GM21381 (cell line): ENCODE results near the gene CRADD.
A peak's percentile ranks its signal among the peaks of the same experiment; 100 is the strongest.

Experiments used
- ATAC-seq: cut with Tn5 transposase; IDR thresholded peaks from one replicate; pipeline ENCODE4 v1.9.1; 2021; ENCODE audit warnings: mild to moderate bottlenecking, moderate library complexity; ENCODE audit not compliant: unreplicated experiment

CRADD gene

GRCh38 chr12:93670104-93670503 is 7.1 kb upstream of the CRADD start:
- ATAC-seq = no peak

- ATAC-seq = no peak
Observed at GRCh38 chr12:93671044-93671443, 6.1 kb upstream of the CRADD start.

GRCh38 chr12:93673084-93673483 is 4.1 kb upstream of the CRADD start:
- no peak for ATAC-seq

GRCh38 chr12:93674386-93674785 is 2.8 kb upstream of the CRADD start:
- no peak for ATAC-seq

GRCh38 chr12:93676408-93677194 is 574 bp upstream of the CRADD start:
- ATAC-seq = peak; percentile 9

GRCh38 chr12:93678779-93679178 is 1.6 kb downstream of the CRADD start:
- ATAC-seq = no peak

- ATAC-seq = no peak
Observed at GRCh38 chr12:93679308-93679925, 2.2 kb downstream of the CRADD start.

GRCh38 chr12:93680006-93680405 is 2.8 kb downstream of the CRADD start:
- ATAC-seq = no peak

GRCh38 chr12:93682846-93683261 is 5.7 kb downstream of the CRADD start:
- no peak for ATAC-seq

- ATAC-seq = no peak
Observed at GRCh38 chr12:93683410-93683809, 6.2 kb downstream of the CRADD start.

- no peak for ATAC-seq
Observed at GRCh38 chr12:93684716-93685115, 7.5 kb downstream of the CRADD start.

- no peak for ATAC-seq
Observed at GRCh38 chr12:93686572-93687356, 9.6 kb downstream of the CRADD start.

- ATAC-seq = no peak
Observed at GRCh38 chr12:93689076-93689834, 12.1 kb downstream of the CRADD start.

GRCh38 chr12:93696462-93696861 is 19.3 kb downstream of the CRADD start:
- ATAC-seq = no peak

GRCh38 chr12:93698307-93699092 is 21.3 kb downstream of the CRADD start:
- ATAC-seq = no peak

GRCh38 chr12:93699271-93700145 is 22.3 kb downstream of the CRADD start:
- no peak for ATAC-seq

- no peak for ATAC-seq
Observed at GRCh38 chr12:93702707-93703315, 25.6 kb downstream of the CRADD start.

- no peak for ATAC-seq
Observed at GRCh38 chr12:93704122-93704521, 26.9 kb downstream of the CRADD start.

GRCh38 chr12:93704625-93705024 is 27.4 kb downstream of the CRADD start:
- ATAC-seq = no peak
